ENCODE results near the gene ACOXL. TPM values are rescaled to one million over a fixed set of nuclear protein-coding genes. Genes with fewer than 3 reads are reported as not detected.

ACOXL gene
- total and polyA plus RNA-seq, 2 of the 8 experiments (the other 6 are each of a cell fraction or from before 2014, with no cell fraction given): 11.4 to 20.6 TPM

DNA sequence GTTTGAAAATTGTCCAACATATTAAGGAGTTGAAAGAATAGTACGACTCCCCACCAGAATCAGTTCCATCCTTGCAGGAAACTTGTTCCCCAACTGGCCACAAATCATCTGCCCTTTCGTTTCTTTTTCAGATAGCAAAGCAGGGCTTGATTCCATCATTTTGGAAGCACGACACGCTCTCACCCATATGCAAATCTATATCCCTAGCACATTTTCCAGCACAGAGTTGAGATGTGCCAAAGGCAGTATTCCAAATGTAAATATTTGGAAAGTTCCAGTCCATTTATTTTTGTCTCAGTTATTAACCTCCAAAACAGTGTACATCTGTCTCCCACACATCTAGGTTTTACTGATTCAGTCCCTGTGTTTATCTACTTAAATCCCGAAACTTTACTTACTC, 259.5 kb downstream of the ACOXL start:
- Histone ChIP-seq H3K36me3 (ENCODE audit: control insufficient read depth in 2 of 4, insufficient read depth in 4 of 4, low read length in 3 of 4) (peaks cover 0 to 3% (median 0%) of the 10 kb centered on the region in 4 experiments; a peak in 2 of 8 replicates), H2AK5ac (ENCODE audit: low read depth, low read length) (no peak overlapping the region), H2BK15ac (ENCODE audit: low read length) (no peak overlapping the region), H3K14ac (ENCODE audit: insufficient read length) (no peak overlapping the region), H2AFZ (ENCODE audit: low read length) (no peak overlapping the region), H3K18ac (ENCODE audit: extremely low read depth, low read length) (no peak overlapping the region), H3K27ac (ENCODE audit: low read depth, low read length) (no peak overlapping the region), H4K20me1 (replicated peaks in 1 of 2; ENCODE audit: control insufficient read depth in 1 of 2, insufficient read depth in 2 of 2, low read length in 2 of 2) (no peaks in the 10 kb centered on the region), H2BK120ac (replicated peaks; ENCODE audit: low read depth, low read length) (no peak overlapping the region), H3K23ac (ENCODE audit: insufficient read length) (no peak overlapping the region), H3K4me3 (ENCODE audit: extremely low read depth in 1 of 4, insufficient read depth in 2 of 4, low read depth in 3 of 4, low read length in 4 of 4) (no peak overlapping the region), H2BK5ac (ENCODE audit: low read depth, low read length) (no peak overlapping the region), H2BK20ac (ENCODE audit: low read length) (no peak overlapping the region), H2BK12ac (ENCODE audit: low read depth, low read length) (no peak overlapping the region), H4K91ac (replicated peaks; ENCODE audit: insufficient read length, low read length) (no peak overlapping the region), H3K4me2 (ENCODE audit: insufficient read depth in 1 of 2, low read depth in 2 of 2, low read length in 2 of 2) (no peak overlapping the region), H3K4ac (replicated peaks; ENCODE audit: insufficient read length, low read depth, low read length) (no peak overlapping the region), H3K9me3 (ENCODE audit: insufficient read depth in 2 of 2, low read depth in 1 of 2, low read length in 1 of 2) (no peaks in the 10 kb centered on the region), H3K79me1 (ENCODE audit: low read depth, low read length) (no peaks in the 10 kb centered on the region), H3K56ac (replicated peaks; ENCODE audit: insufficient read length, low read depth, low read length) (no peak overlapping the region), H3K23me2 (ENCODE audit: low read depth, low read length) (no peaks in the 10 kb centered on the region), H3K79me2 (ENCODE audit: control insufficient read depth in 1 of 2, insufficient read depth in 2 of 2, low read length in 2 of 2) (no peaks in the 10 kb centered on the region), H3K4me1 (replicated peaks in 1 of 4; ENCODE audit: control insufficient read depth in 3 of 4, insufficient read depth in 4 of 4, low read length in 3 of 4) (no peaks in the 10 kb centered on the region), H4K8ac (ENCODE audit: extremely low read depth, insufficient read depth, low read length) (no peak overlapping the region), H3K27me3 (replicated peaks in 1 of 4; ENCODE audit: control insufficient read depth in 3 of 4, extremely low read depth in 1 of 4, insufficient read depth in 3 of 4, low read length in 3 of 4) (no peaks in the 10 kb centered on the region), H3K9ac (replicated peaks in 1 of 4; ENCODE audit: extremely low read depth in 1 of 4, low read depth in 3 of 4, low read length in 3 of 4) (no peak overlapping the region), H4K5ac (ENCODE audit: insufficient read length, low read depth, low read length) (no peak overlapping the region)
- ChIA-PET CTCF (ENCODE audit: partially characterized antibody) (interaction anchor here (0.7 kb wide), 1 partner anchor 172 kb away, joined by 3 read pairs; no protein-coding TSS in a partner anchor), POLR2A (ENCODE audit: partially characterized antibody) (no interaction called here)
- 90% methylated on average over 5 of the region's 5 CpGs; no CpG with 5 or more reads in 1 of the 2 experiments for WGBS, 2 experiments (ENCODE audit: extremely low coverage in 1 of 2, insufficient coverage in 1 of 2, insufficient read length in 1 of 2, insufficient replicate concordance in 2 of 2, low coverage in 1 of 2, low lambda C conversion rate in 2 of 2, missing lambda C conversion rate in 1 of 2)
- DNase-seq (ENCODE audit: low read depth in 1 of 2, low spot score in 2 of 2) (no peak), FAIRE-seq (no peak)
- TF ChIP-seq HDAC6 (IDR thresholded peaks at IDR 0.05; ENCODE audit: low read depth, low read length) (no peak), NANOG (IDR thresholded peaks at IDR 0.05; ENCODE audit: insufficient read depth, low read depth, low read length, poor library complexity, severe bottlenecking) (no peak), RNF2 (IDR thresholded peaks at IDR 0.05; ENCODE audit: borderline replicate concordance, low read depth, low read length, missing control alignments, poor library complexity, severe bottlenecking) (no peak), MAFK (IDR thresholded peaks at IDR 0.05; ENCODE audit: low read depth, low read length) (no peak), NRF1 (IDR thresholded peaks at IDR 0.05; ENCODE audit: low read depth, low read length) (no peak), RFX5 (IDR thresholded peaks at IDR 0.05; ENCODE audit: borderline replicate concordance, low read depth, low read length) (no peak), JUND (IDR thresholded peaks at IDR 0.05; ENCODE audit: low read length) (no peak), ATF2 (IDR thresholded peaks at IDR 0.05; ENCODE audit: low read length) (no peak), TAF7 (optimal IDR thresholded peaks at IDR 0.05; ENCODE audit: borderline replicate concordance, low read depth, low read length) (no peak), CTBP2 (IDR thresholded peaks at IDR 0.05; ENCODE audit: borderline replicate concordance, insufficient read depth, insufficient read length, low read length) (no peak), TBP (IDR thresholded peaks at IDR 0.05; ENCODE audit: low read depth, low read length) (no peak), SP4 (IDR thresholded peaks at IDR 0.05; ENCODE audit: low read length) (no peak)
